GM12875 (cell line): ENCODE data around the gene RANBP3L.

Source experiments
- H3K4me3 ChIP-seq: one replicate; pipeline ENCODE4 v1.5.1; 2011; ENCODE audit warnings: low read depth, low read length, control low read depth
- CTCF ChIP-seq: IDR thresholded peaks from 2 replicates; pipeline ENCODE4 v1.5.1; 2011; ENCODE audit warnings: low read depth, mild to moderate bottlenecking, control low read depth, inconsistent platforms, low read length, moderate library complexity, borderline replicate concordance; ENCODE audit not compliant: insufficient read depth

Gene RANBP3L

GRCh38 chr5:36279054-36279698, 22.5 kb downstream of the RANBP3L start:
- no peak overlapping the region for H3K4me3 ChIP-seq
- TF ChIP-seq CTCF = no peak

- TF ChIP-seq CTCF = no peak
- no peak overlapping the region for H3K4me3 ChIP-seq
Measured at GRCh38 chr5:36277521-36278176, 24.1 kb downstream of the RANBP3L start.

GRCh38 chr5:36276864-36277263, 24.8 kb downstream of the RANBP3L start:
- no peak for TF ChIP-seq CTCF
- H3K4me3 ChIP-seq = no peak overlapping the region

GRCh38 chr5:36273809-36274526, 27.7 kb downstream of the RANBP3L start:
- H3K4me3 ChIP-seq = no peak overlapping the region
- TF ChIP-seq CTCF = no peak

- no peak overlapping the region for H3K4me3 ChIP-seq
Measured at GRCh38 chr5:36272136-36272690, 29.5 kb downstream of the RANBP3L start.

GRCh38 chr5:36270876-36271575, 30.7 kb downstream of the RANBP3L start:
- TF ChIP-seq CTCF = no peak
- no peak overlapping the region for H3K4me3 ChIP-seq

More at GRCh38 chr5:36272136-36272690, 29.5 kb downstream of the RANBP3L start:
- no peak for TF ChIP-seq CTCF
